Measurements from ENCODE around the gene SLC15A4. TPM values are rescaled to one million over a fixed set of nuclear protein-coding genes. Genes with fewer than 3 reads are reported as not detected.

Gene SLC15A4
- total RNA-seq, 3 donors from 2014 or later: 38.6 to 64.7 (median 41.0) TPM

GRCh38 chr12:128863957-128864356 is 40.2 kb upstream of the SLC15A4 start:
- DNase-seq (ENCODE audit: low spot score in 2 of 2): no peak
- intact Hi-C loops (cut with DNase I; ENCODE audit: low total_unique reads): no loop called here
- peak overlapping the region in 1 of 3 donors; percentile 22 for H3K4me3 ChIP-seq

GRCh38 chr12:128861226-128862016 is 37.7 kb upstream of the SLC15A4 start:
- H3K36me3 ChIP-seq: no peaks in the 10 kb centered on the region
- no peaks in the 10 kb centered on the region for H3K4me1 ChIP-seq
- H3K27me3 ChIP-seq: no peaks in the 10 kb centered on the region
- DNase-seq (ENCODE audit: low spot score in 2 of 2): no peak
- no peak overlapping the region for H3K27ac ChIP-seq
- no peaks in the 10 kb centered on the region for H3K9me3 ChIP-seq
- TF ChIP-seq POLR2A (IDR thresholded peaks at IDR 0.05): no peak
- no peak for TF ChIP-seq CTCF (IDR thresholded peaks at IDR 0.05)
- TF ChIP-seq POLR2AphosphoS5 (IDR thresholded peaks at IDR 0.05): no peak
- intact Hi-C loops (cut with DNase I; ENCODE audit: low total_unique reads): no loop called here
- H3K4me3 ChIP-seq: no peak overlapping the region

More at GRCh38 chr12:128863957-128864356, 40.2 kb upstream of the SLC15A4 start:
- no peaks in the 10 kb centered on the region for H3K4me1 ChIP-seq
- H3K27ac ChIP-seq: no peak overlapping the region
- no peaks in the 10 kb centered on the region for H3K36me3 ChIP-seq
- TF ChIP-seq CTCF (IDR thresholded peaks at IDR 0.05) (no peak), POLR2AphosphoS5 (IDR thresholded peaks at IDR 0.05) (no peak), POLR2A (IDR thresholded peaks at IDR 0.05) (no peak)
- H3K27me3 ChIP-seq: no peaks in the 10 kb centered on the region
- no peaks in the 10 kb centered on the region for H3K9me3 ChIP-seq

- no peak for DNase-seq (ENCODE audit: low spot score in 2 of 2)
Measured at GRCh38 chr12:128859311-128859710, 35.6 kb upstream of the SLC15A4 start.

GRCh38 chr12:128857133-128857763 is 33.5 kb upstream of the SLC15A4 start:
- intact Hi-C loops (cut with DNase I; ENCODE audit: low total_unique reads): no loop called here
- Histone ChIP-seq H3K9me3 (no peaks in the 10 kb centered on the region), H3K4me3 (no peak overlapping the region), H3K27me3 (peaks cover 0 to 22% of the 10 kb centered on the region in 2 donors), H3K36me3 (no peaks in the 10 kb centered on the region), H3K27ac (no peak overlapping the region), H3K4me1 (no peaks in the 10 kb centered on the region)
- DNase-seq (ENCODE audit: low spot score in 2 of 2): no peak
- TF ChIP-seq CTCF (IDR thresholded peaks at IDR 0.05): no peak
- no peak for TF ChIP-seq POLR2A (IDR thresholded peaks at IDR 0.05)
- no peak for TF ChIP-seq POLR2AphosphoS5 (IDR thresholded peaks at IDR 0.05)

More at GRCh38 chr12:128859311-128859710, 35.6 kb upstream of the SLC15A4 start:
- intact Hi-C loops (cut with DNase I; ENCODE audit: low total_unique reads): no loop called here
- Histone ChIP-seq H3K9me3 (no peaks in the 10 kb centered on the region), H3K36me3 (no peaks in the 10 kb centered on the region), H3K4me3 (no peak overlapping the region), H3K27me3 (peaks cover 0 to 5% of the 10 kb centered on the region in 2 donors), H3K27ac (no peak overlapping the region), H3K4me1 (no peaks in the 10 kb centered on the region)
- TF ChIP-seq CTCF (IDR thresholded peaks at IDR 0.05) (no peak), POLR2A (IDR thresholded peaks at IDR 0.05) (no peak), POLR2AphosphoS5 (IDR thresholded peaks at IDR 0.05) (no peak)

- Histone ChIP-seq H3K27ac (no peak overlapping the region), H3K27me3 (peaks cover 0 to 23% of the 10 kb centered on the region in 2 donors)
Measured at GRCh38 chr12:128856791-128857078, 33.0 kb upstream of the SLC15A4 start.

More at GRCh38 chr12:128856791-128857078, 33.0 kb upstream of the SLC15A4 start:
- H3K36me3 ChIP-seq: no peaks in the 10 kb centered on the region
- intact Hi-C loops (cut with DNase I; ENCODE audit: low total_unique reads): no loop called here
- H3K4me3 ChIP-seq: no peak overlapping the region
- no peak for TF ChIP-seq POLR2AphosphoS5 (IDR thresholded peaks at IDR 0.05)
- H3K4me1 ChIP-seq: no peaks in the 10 kb centered on the region
- DNase-seq (ENCODE audit: low spot score in 2 of 2): no peak
- no peaks in the 10 kb centered on the region for H3K9me3 ChIP-seq

Data from breast epithelium (tissue), 4 donors.